H1 (cell line): ENCODE results near the gene HSD17B2. TPM values are rescaled to one million over a fixed set of nuclear protein-coding genes. Genes with fewer than 3 reads are reported as not detected.

ENCODE experiments used
- CTCF ChIA-PET: fragments of 300-600 bp; sonication (Branson Sonifier 250); formaldehyde crosslinking; loops from one replicate; lab custom pipeline; 2021; ENCODE audit not compliant: partially characterized antibody; lab: Charles Lee
- POLR2A ChIA-PET: fragments of 300-600 bp; sonication (Branson Sonifier 250); formaldehyde crosslinking; loops from one replicate; lab custom pipeline; 2021; ENCODE audit warnings: inconsistent platforms; ENCODE audit not compliant: partially characterized antibody; lab: Charles Lee
- DNase-seq, 2 experiments: peaks; one replicate each; pipeline versions ENCODE4 v3.0.0 to v3.0.0-alpha.2; 2010 to 2022; ENCODE audit warnings: low spot score in 2 of 2, low read depth in 1 of 2, mixed read lengths in 1 of 2
- FAIRE-seq: peaks from 2 replicates; lab custom pipeline; 2011; peaks lifted over from hg19 to GRCh38; lab: Jason Lieb, UNC
- H2AFZ ChIP-seq: 2 replicates; pipeline ENCODE4 v1.8.1; 2012; ENCODE audit warnings: low read length, inconsistent platforms
- H2AK5ac ChIP-seq: 2 replicates; pipeline ENCODE4 v1.6.1; 2013; ENCODE audit warnings: low read depth, low read length
- H2BK120ac ChIP-seq: replicated peaks from 2 replicates; pipeline ENCODE3; 2013; ENCODE audit warnings: low read depth, low read length, inconsistent platforms
- H2BK12ac ChIP-seq: 2 replicates; pipeline ENCODE4 v1.6.1; 2013; ENCODE audit warnings: low read depth, low read length
- H2BK15ac ChIP-seq: 2 replicates; pipeline ENCODE4 v1.6.1; 2013; ENCODE audit warnings: low read length
- H2BK20ac ChIP-seq: 2 replicates; pipeline ENCODE4 v1.6.1; 2013; ENCODE audit warnings: low read length
- H2BK5ac ChIP-seq: 2 replicates; pipeline ENCODE4 v1.6.1; 2013; ENCODE audit warnings: low read depth, low read length
- H3K14ac ChIP-seq: 2 replicates; pipeline ENCODE4 v1.6.1; 2013; ENCODE audit warnings: inconsistent platforms; ENCODE audit not compliant: insufficient read length
- H3K18ac ChIP-seq: 2 replicates; pipeline ENCODE4 v1.6.1; 2013; ENCODE audit warnings: low read length; ENCODE audit errors: extremely low read depth
- H3K23ac ChIP-seq: 2 replicates; pipeline ENCODE4 v1.6.1; 2013; ENCODE audit warnings: inconsistent platforms; ENCODE audit not compliant: insufficient read length
- H3K23me2 ChIP-seq: 2 replicates; pipeline ENCODE4 v1.6.1; 2013; ENCODE audit warnings: low read depth, low read length
- H3K27ac ChIP-seq: 2 replicates; pipeline ENCODE4 v1.6.1; 2011; ENCODE audit warnings: low read depth, low read length, inconsistent platforms
- H3K27me3 ChIP-seq, 4 experiments: replicated peaks in 1 of 4; 1 replicate in 1 of 4; 2 replicates in 3 of 4; pipeline versions ENCODE4 v1.6.1 to v1.8.1; 2011 to 2013; ENCODE audit warnings: low read length in 3 of 4, mild to moderate bottlenecking in 3 of 4, inconsistent platforms in 2 of 4, mixed read lengths in 2 of 4, moderate library complexity in 1 of 4; ENCODE audit not compliant: control insufficient read depth in 3 of 4, insufficient read depth in 3 of 4; ENCODE audit errors: extremely low read depth in 1 of 4
- H3K36me3 ChIP-seq, 4 experiments: 2 replicates each; pipeline versions ENCODE4 v1.6.1 to v1.8.1; 2011 to 2013; ENCODE audit warnings: mild to moderate bottlenecking in 4 of 4, low read length in 3 of 4, moderate library complexity in 2 of 4, control low read depth in 1 of 4, inconsistent platforms in 1 of 4; ENCODE audit not compliant: insufficient read depth in 4 of 4, control insufficient read depth in 2 of 4
- H3K4ac ChIP-seq: replicated peaks from 2 replicates; pipeline ENCODE3; 2013; ENCODE audit warnings: low read length, low read depth, mixed read lengths, inconsistent platforms; ENCODE audit not compliant: insufficient read length
- H3K4me1 ChIP-seq, 4 experiments: replicated peaks in 1 of 4; 1 replicate in 1 of 4; 2 replicates in 3 of 4; pipeline versions ENCODE4 v1.6.1 to v1.8.1; 2011 to 2013; ENCODE audit warnings: low read length in 3 of 4, inconsistent platforms in 2 of 4, mixed read lengths in 1 of 4; ENCODE audit not compliant: insufficient read depth in 4 of 4, control insufficient read depth in 3 of 4
- H3K4me2 ChIP-seq, 2 experiments: 2 replicates each; pipeline versions ENCODE4 v1.6.1 to v1.8.1; 2011 to 2013; ENCODE audit warnings: low read depth in 2 of 2, low read length in 2 of 2, control low read depth in 1 of 2, inconsistent platforms in 1 of 2, mild to moderate bottlenecking in 1 of 2; ENCODE audit not compliant: insufficient read depth in 1 of 2
- H3K4me3 ChIP-seq, 4 experiments: fragments of 200-600, 300-600 bp in 1 of 4; sonication (generic), shearing (Covaris generic), sonication (Bioruptor Twin) in 1 of 4; 2 replicates each; pipeline versions ENCODE4 v1.5.1 to v1.8.1; 2011 to 2016; ENCODE audit warnings: low read length in 4 of 4, low read depth in 3 of 4, control low read depth in 2 of 4, inconsistent platforms in 2 of 4, mild to moderate bottlenecking in 2 of 4, mixed read lengths in 1 of 4, moderate library complexity in 1 of 4; ENCODE audit not compliant: insufficient read depth in 2 of 4; ENCODE audit errors: extremely low read depth in 1 of 4
- H3K56ac ChIP-seq: replicated peaks from 2 replicates; pipeline ENCODE3; 2013; ENCODE audit warnings: low read depth, mild to moderate bottlenecking, mixed read lengths, low read length, inconsistent platforms; ENCODE audit not compliant: insufficient read length
- H3K79me1 ChIP-seq: 2 replicates; pipeline ENCODE4 v1.6.1; 2013; ENCODE audit warnings: low read depth, low read length, control low read depth
- H3K79me2 ChIP-seq, 2 experiments: 2 replicates each; pipeline versions ENCODE4 v1.6.1 to v1.8.1; 2012 to 2013; ENCODE audit warnings: low read length in 2 of 2, mild to moderate bottlenecking in 2 of 2, inconsistent platforms in 1 of 2; ENCODE audit not compliant: insufficient read depth in 2 of 2, control insufficient read depth in 1 of 2
- H3K9ac ChIP-seq, 4 experiments: replicated peaks in 1 of 4; 1 replicate in 1 of 4; 2 replicates in 3 of 4; pipeline versions ENCODE4 v1.6.1 to v1.8.1; 2011 to 2013; ENCODE audit warnings: low read depth in 3 of 4, low read length in 3 of 4, control low read depth in 2 of 4, mild to moderate bottlenecking in 2 of 4, moderate library complexity in 2 of 4, inconsistent platforms in 1 of 4; ENCODE audit errors: extremely low read depth in 1 of 4
- H3K9me3 ChIP-seq, 2 experiments: 2 replicates each; pipeline versions ENCODE4 v1.6.1 to v1.8.1; 2012 to 2013; ENCODE audit warnings: mild to moderate bottlenecking in 2 of 2, moderate library complexity in 2 of 2, control low read depth in 1 of 2, inconsistent platforms in 1 of 2, low read depth in 1 of 2, low read length in 1 of 2, mixed read lengths in 1 of 2; ENCODE audit not compliant: insufficient read depth in 2 of 2
- H4K20me1 ChIP-seq, 2 experiments: replicated peaks in 1 of 2; 2 replicates each; pipeline versions ENCODE3 to v1.8.1; 2011 to 2013; ENCODE audit warnings: inconsistent platforms in 2 of 2, low read length in 2 of 2, mild to moderate bottlenecking in 1 of 2; ENCODE audit not compliant: insufficient read depth in 2 of 2, control insufficient read depth in 1 of 2
- H4K5ac ChIP-seq: 2 replicates; pipeline ENCODE4 v1.6.1; 2013; ENCODE audit warnings: low read length, low read depth, mixed read lengths, inconsistent platforms; ENCODE audit not compliant: insufficient read length
- H4K8ac ChIP-seq: 2 replicates; pipeline ENCODE4 v1.8.0; 2013; ENCODE audit warnings: mild to moderate bottlenecking, moderate library complexity, low read length, inconsistent platforms; ENCODE audit not compliant: insufficient read depth; ENCODE audit errors: extremely low read depth
- H4K91ac ChIP-seq: replicated peaks from 2 replicates; pipeline ENCODE3; 2013; ENCODE audit warnings: low read length, mixed read lengths, inconsistent platforms; ENCODE audit not compliant: insufficient read length
- EP300 ChIP-seq, 2 experiments: IDR thresholded peaks; 1 replicate in 1 of 2; 2 replicates in 1 of 2; pipeline ENCODE4 v1.6.1; 2011 to 2012; ENCODE audit warnings: low read depth in 2 of 2, low read length in 2 of 2, mild to moderate bottlenecking in 2 of 2, borderline replicate concordance in 1 of 2, inconsistent platforms in 1 of 2, moderate library complexity in 1 of 2
- SP2 ChIP-seq: IDR thresholded peaks from 2 replicates; pipeline ENCODE4 v1.6.1; 2012; ENCODE audit warnings: mild to moderate bottlenecking, low read length, inconsistent platforms
- WGBS, 2 experiments: shearing (Covaris generic) in 1 of 2; methylation state at CpG; one replicate each; pipeline versions ENCODE4 v1.1.6 to v1.1.7; 2013 to 2015; ENCODE audit warnings: low lambda C conversion rate in 2 of 2, mixed read lengths in 2 of 2, inconsistent platforms in 1 of 2, low coverage in 1 of 2, missing lambda C conversion rate in 1 of 2; ENCODE audit not compliant: insufficient replicate concordance in 2 of 2, insufficient coverage in 1 of 2, insufficient read length in 1 of 2; ENCODE audit errors: extremely low coverage in 1 of 2, missing lambda C conversion rate in 1 of 2; 5-methylcytosine and 5-hydroxymethylcytosine counted together
- long read RNA-seq, 2 experiments: library from RNA in 1 of 2; library from capped mRNA in 1 of 2; stranded (forward); transcript quantifications; one replicate each; pipeline ENCODE4 v2.0.0, GENCODE V29; 2021; ENCODE audit warnings: inconsistent platforms in 1 of 2
- polyA minus RNA-seq, 3 experiments: library from RNA; depleted of rRNA, polyadenylated mRNA; stranded (reverse); fragments of >200 nt; gene quantifications; 1 replicate in 2 of 3; 2 replicates in 1 of 3; pipeline ENCODE4 v1.2.3, GENCODE V29; 2011
- polyA plus RNA-seq, 7 experiments: library from polyadenylated mRNA; depleted of rRNA in 3 of 7; stranded (reverse) in 5 of 7; unstranded in 2 of 7; fragments of >200 nt in 5 of 7; fragments of 200-250 nt in 2 of 7; gene quantifications; 1 replicate in 5 of 7; 2 replicates in 1 of 7; 4 replicates in 1 of 7; pipeline versions ENCODE4 v1.2.1 to v1.2.3, GENCODE V29; 2011 to 2013; ENCODE audit warnings: missing spikeins in 2 of 7, mixed read lengths in 2 of 7
- total RNA-seq: library from RNA; stranded (reverse); fragmentation: NEBNext Ultra II Directional; extraction: Animal tissue kit (Norgen Biotek cat#: 25700); gene quantifications from 2 replicates; pipeline ENCODE4 v1.2.1, GENCODE V29; 2021

The HSD17B2 gene
- total RNA-seq (not detected in 2 replicates), polyA plus RNA-seq (2011; rRNA removed) (not detected in 2 replicates), polyA minus RNA-seq (2011; rRNA and poly(A)+ RNA removed) (not detected in 2 replicates)
- polyA plus RNA-seq (2011; cell fraction: cytosol; rRNA removed) = not detected
- polyA plus RNA-seq (2011; cell fraction: nucleus; rRNA removed) = not detected
- polyA plus RNA-seq (2012, experiment 1 of 2) = 0.17 TPM in 1 of 4 replicates, not detected in the others
- polyA plus RNA-seq (2012, experiment 2 of 2) = not detected
- polyA plus RNA-seq (2013, experiment 1 of 2) = not detected
- polyA plus RNA-seq (2013, experiment 2 of 2) = not detected
- polyA minus RNA-seq (2011; cell fraction: cytosol; rRNA and poly(A)+ RNA removed) = not detected
- polyA minus RNA-seq (2011; cell fraction: nucleus; rRNA and poly(A)+ RNA removed) = not detected
- long read RNA-seq, experiment 1 = 0 reads
- long read RNA-seq, experiment 2 = 0 reads

GRCh38 chr16:82034981-82035612 lies at the start of gene HSD17B2:
TSS of gene HSD17B2 (plus strand) at chr16:82035253. CDS start at chr16:82035425, 172 bp downstream.
- H3K27me3 ChIP-seq = no peaks in the 10 kb centered on the region
- H3K9ac ChIP-seq = no peak within 1 kb of the TSS
- no peaks in the 10 kb centered on the region for H3K79me2 ChIP-seq
- FAIRE-seq (no peak), DNase-seq (no peak)
- H4K5ac ChIP-seq = no peak within 1 kb of the TSS
- no peak within 1 kb of the TSS for H3K4ac ChIP-seq
- H3K4me3 ChIP-seq = no peak within 1 kb of the TSS
- H3K36me3 ChIP-seq = no peaks in the 10 kb centered on the region
- no peaks in the 10 kb centered on the region for H3K9me3 ChIP-seq
- no peak within 1 kb of the TSS for H3K27ac ChIP-seq
- H3K79me1 ChIP-seq = no peaks in the 10 kb centered on the region
- no peak within 1 kb of the TSS for H3K18ac ChIP-seq
- no peak within 1 kb of the TSS for H4K8ac ChIP-seq
- H4K91ac ChIP-seq = no peak within 1 kb of the TSS
- WGBS, 2 experiments = 87% methylated on average over 6 of the region's 6 CpGs; no CpG with 5 or more reads in 1 of the 2 experiments
- H2BK20ac ChIP-seq = no peak within 1 kb of the TSS
- H2BK12ac ChIP-seq = no peak within 1 kb of the TSS
- H4K20me1 ChIP-seq = no peaks in the 10 kb centered on the region
- ChIA-PET POLR2A (no interaction called here), CTCF (interaction anchor here (1.0 to 5.5 kb wide), 6 partner anchors 13 to 196 kb away, joined by 3 to 43 read pairs (median 4); no protein-coding TSS in a partner anchor)
- H2BK120ac ChIP-seq = no peak within 1 kb of the TSS
- no peak within 1 kb of the TSS for H3K56ac ChIP-seq
- H3K23me2 ChIP-seq = no peaks in the 10 kb centered on the region; the same call in 1 of the 2 replicates
- no peaks in the 10 kb centered on the region; a peak in 1 of 7 replicates for H3K4me1 ChIP-seq
- H3K4me2 ChIP-seq = no peak within 1 kb of the TSS
- H2AFZ ChIP-seq = no peak within 1 kb of the TSS
- no peak within 1 kb of the TSS for H2BK15ac ChIP-seq
- no peak for TF ChIP-seq EP300 (IDR thresholded peaks at IDR 0.05; ENCODE audit: borderline replicate concordance in 1 of 2, low read depth in 2 of 2, low read length in 2 of 2)
- no peak for TF ChIP-seq SP2
- H2BK5ac ChIP-seq = no peak within 1 kb of the TSS
- H3K23ac ChIP-seq = no peak within 1 kb of the TSS
- no peak within 1 kb of the TSS for H3K14ac ChIP-seq
- no peak within 1 kb of the TSS for H2AK5ac ChIP-seq
